ENCODE results near the gene MUC5AC.

DNA sequence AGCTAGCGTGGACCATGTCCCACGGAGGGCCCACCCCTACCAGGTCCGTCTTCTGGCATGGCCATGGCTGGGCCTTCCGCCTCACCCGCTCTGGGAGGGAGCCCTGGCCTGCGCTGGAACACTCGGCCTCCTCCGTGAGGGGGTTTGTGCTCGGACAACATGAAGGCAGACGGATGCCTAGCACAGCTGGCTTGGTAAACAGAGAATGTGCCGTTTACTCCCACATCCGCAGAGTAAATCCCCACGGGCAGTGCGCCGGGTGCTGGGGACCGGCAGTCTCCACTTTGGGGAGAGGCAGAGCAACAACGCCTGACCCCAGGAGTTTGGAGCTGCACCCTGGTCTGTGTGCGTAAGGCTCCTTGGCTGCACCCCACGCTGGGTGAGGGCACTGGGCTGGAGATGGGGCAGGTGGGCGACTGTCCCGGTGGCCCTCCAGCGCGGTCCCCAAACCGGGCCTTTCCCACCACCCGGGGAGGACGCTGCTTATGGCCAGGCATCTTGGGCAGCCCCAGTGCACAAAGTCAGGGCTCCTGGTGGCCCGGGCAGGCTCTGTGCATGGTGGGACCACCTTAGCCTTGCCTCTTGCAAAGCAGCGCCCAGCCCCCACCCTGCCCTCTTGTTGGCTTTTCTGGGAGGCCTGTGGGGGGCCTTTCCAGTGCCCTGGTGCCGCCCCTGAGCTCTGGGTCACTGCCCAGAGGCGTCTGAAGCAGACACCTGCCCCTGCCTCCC lies 30.7 kb upstream of the MUC5AC start:
- TF ChIP-seq, protein P1, sequence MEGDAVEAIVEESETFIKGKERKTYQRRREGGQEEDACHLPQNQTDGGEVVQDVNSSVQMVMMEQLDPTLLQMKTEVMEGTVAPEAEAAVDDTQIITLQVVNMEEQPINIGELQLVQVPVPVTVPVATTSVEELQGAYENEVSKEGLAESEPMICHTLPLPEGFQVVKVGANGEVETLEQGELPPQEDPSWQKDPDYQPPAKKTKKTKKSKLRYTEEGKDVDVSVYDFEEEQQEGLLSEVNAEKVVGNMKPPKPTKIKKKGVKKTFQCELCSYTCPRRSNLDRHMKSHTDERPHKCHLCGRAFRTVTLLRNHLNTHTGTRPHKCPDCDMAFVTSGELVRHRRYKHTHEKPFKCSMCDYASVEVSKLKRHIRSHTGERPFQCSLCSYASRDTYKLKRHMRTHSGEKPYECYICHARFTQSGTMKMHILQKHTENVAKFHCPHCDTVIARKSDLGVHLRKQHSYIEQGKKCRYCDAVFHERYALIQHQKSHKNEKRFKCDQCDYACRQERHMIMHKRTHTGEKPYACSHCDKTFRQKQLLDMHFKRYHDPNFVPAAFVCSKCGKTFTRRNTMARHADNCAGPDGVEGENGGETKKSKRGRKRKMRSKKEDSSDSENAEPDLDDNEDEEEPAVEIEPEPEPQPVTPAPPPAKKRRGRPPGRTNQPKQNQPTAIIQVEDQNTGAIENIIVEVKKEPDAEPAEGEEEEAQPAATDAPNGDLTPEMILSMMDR (conservative IDR thresholded peaks at IDR 0.05; ENCODE audit: low read depth, low read length), result no peak
- no peak for TF ChIP-seq EZH2 (IDR thresholded peaks at IDR 0.05; ENCODE audit: borderline replicate concordance, low read depth, low read length, poor library complexity, severe bottlenecking)
